Measurements from ENCODE around the gene ABL1.

ABL1 gene

GRCh38 chr9:130806327-130806716 is 28.7 kb upstream of the ABL1 start:
- TF ChIP-seq POLR2AphosphoS5 (IDR thresholded peaks at IDR 0.05; ENCODE audit: low read depth, low read length) (no peak), SIN3A (IDR thresholded peaks at IDR 0.05; ENCODE audit: borderline replicate concordance, insufficient read depth, low read length) (no peak), TAF1 (IDR thresholded peaks at IDR 0.05; ENCODE audit: borderline replicate concordance, insufficient read depth, low read length) (no peak), FOXP2 (optimal IDR thresholded peaks at IDR 0.05; ENCODE audit: borderline replicate concordance, extremely low read depth, extremely low read length, insufficient read depth) (no peak), REST (IDR thresholded peaks at IDR 0.05; ENCODE audit: insufficient read depth in 1 of 2, low read depth in 2 of 2, low read length in 2 of 2) (no peak)

DNA sequence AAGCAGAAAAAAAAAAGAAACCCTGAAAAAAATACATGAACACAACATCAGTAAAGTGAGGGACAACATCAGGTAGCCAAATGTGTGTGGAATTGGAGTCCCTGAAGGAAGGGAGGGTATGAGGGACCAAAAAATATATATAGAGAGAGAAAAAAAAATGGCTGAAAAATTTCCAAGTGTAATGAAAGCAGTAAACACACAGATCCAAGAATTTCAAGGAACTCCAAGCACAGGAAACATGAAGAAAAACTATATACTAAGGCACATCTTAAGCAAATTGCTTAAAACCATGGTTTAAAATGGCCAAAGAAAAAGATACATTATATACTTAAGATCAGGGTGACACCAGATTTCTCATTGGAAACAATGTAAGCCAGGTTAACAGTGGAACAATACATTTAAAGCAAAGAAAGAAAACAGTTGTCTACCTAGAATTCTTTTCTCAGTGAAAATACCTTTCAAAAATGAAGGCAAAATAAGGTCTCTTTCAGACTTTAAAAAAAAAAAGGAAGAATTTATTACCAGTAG is 24.4 kb upstream of the ABL1 start:
- TF ChIP-seq POLR2AphosphoS5 (IDR thresholded peaks at IDR 0.05; ENCODE audit: low read depth, low read length) (no peak), REST (IDR thresholded peaks at IDR 0.05; ENCODE audit: insufficient read depth in 1 of 2, low read depth in 2 of 2, low read length in 2 of 2) (no peak), TAF1 (IDR thresholded peaks at IDR 0.05; ENCODE audit: borderline replicate concordance, insufficient read depth, low read length) (no peak), SIN3A (IDR thresholded peaks at IDR 0.05; ENCODE audit: borderline replicate concordance, insufficient read depth, low read length) (no peak), FOXP2 (optimal IDR thresholded peaks at IDR 0.05; ENCODE audit: borderline replicate concordance, extremely low read depth, extremely low read length, insufficient read depth) (no peak)

GRCh38 chr9:130815242-130815808 is 19.7 kb upstream of the ABL1 start:
- no peak for TF ChIP-seq FOXP2 (optimal IDR thresholded peaks at IDR 0.05; ENCODE audit: borderline replicate concordance, extremely low read depth, extremely low read length, insufficient read depth)
- TF ChIP-seq POLR2AphosphoS5 (IDR thresholded peaks at IDR 0.05; ENCODE audit: low read depth, low read length), result no peak
- no peak for TF ChIP-seq SIN3A (IDR thresholded peaks at IDR 0.05; ENCODE audit: borderline replicate concordance, insufficient read depth, low read length)
- no peak for TF ChIP-seq TAF1 (IDR thresholded peaks at IDR 0.05; ENCODE audit: borderline replicate concordance, insufficient read depth, low read length)
- TF ChIP-seq REST (IDR thresholded peaks at IDR 0.05; ENCODE audit: insufficient read depth in 1 of 2, low read depth in 2 of 2, low read length in 2 of 2), result no peak

DNA sequence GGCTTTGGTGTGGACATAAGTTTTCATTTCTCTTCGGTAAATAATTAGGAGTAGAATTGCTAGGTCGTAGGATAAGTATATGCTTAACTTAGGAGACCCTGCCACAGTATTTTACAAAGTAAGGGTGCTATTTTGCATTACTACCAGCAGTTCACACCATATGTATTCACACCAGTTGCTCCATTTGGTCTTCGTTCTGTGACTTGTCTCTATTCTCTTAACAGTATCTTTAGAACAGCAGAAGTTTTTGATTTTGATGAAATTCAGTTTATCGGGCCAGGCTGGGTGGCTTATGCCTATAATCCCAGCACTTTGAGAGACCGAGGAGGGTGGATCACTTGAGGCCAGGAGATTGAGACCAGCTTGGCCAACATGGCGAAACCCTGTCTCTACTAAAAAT is 17.1 kb upstream of the ABL1 start:
- TF ChIP-seq REST (IDR thresholded peaks at IDR 0.05; ENCODE audit: insufficient read depth in 1 of 2, low read depth in 2 of 2, low read length in 2 of 2) (no peak), POLR2AphosphoS5 (IDR thresholded peaks at IDR 0.05; ENCODE audit: low read depth, low read length) (no peak), FOXP2 (optimal IDR thresholded peaks at IDR 0.05; ENCODE audit: borderline replicate concordance, extremely low read depth, extremely low read length, insufficient read depth) (no peak), SIN3A (IDR thresholded peaks at IDR 0.05; ENCODE audit: borderline replicate concordance, insufficient read depth, low read length) (no peak), TAF1 (IDR thresholded peaks at IDR 0.05; ENCODE audit: borderline replicate concordance, insufficient read depth, low read length) (no peak)

Measured in PFSK-1 (cell line).